SK-N-SH (cell line): ENCODE data around the gene CFAP20.
A peak's percentile ranks its signal among the peaks of the same experiment; 100 is the strongest.

ENCODE experiments used
- CTCF ChIP-seq: fragments of 200-600 bp; sonication (generic); IDR thresholded peaks from 2 replicates; pipeline ENCODE4 v1.6.1; 2017; ENCODE audit warnings: antibody characterized with exemption, mild to moderate bottlenecking, moderate library complexity
- GATA2 ChIP-seq: sonication (generic); formaldehyde crosslinking; IDR thresholded peaks from 2 replicates; pipeline ENCODE4 v1.5.0; 2020; ENCODE audit warnings: mild to moderate bottlenecking, missing genetic modification reagents
- JUND ChIP-seq: IDR thresholded peaks from 2 replicates; pipeline ENCODE4 v1.4.0; 2012
- PBX3 ChIP-seq: IDR thresholded peaks from 2 replicates; pipeline ENCODE4; 2012
- USF2 ChIP-seq: fragments of 150-350 bp; IDR thresholded peaks from 2 replicates; pipeline ENCODE4 v1.6.1; 2017; ENCODE audit warnings: antibody characterized with exemption, low read length, low read depth, borderline replicate concordance

GRCh38 chr16:58107228-58107627 lies 22.0 kb downstream of the CFAP20 start:
- TF ChIP-seq USF2, result no peak
- no peak for TF ChIP-seq GATA2 (CRISPR knock-in tag)
- TF ChIP-seq PBX3, result no peak
- TF ChIP-seq JUND, result no peak
- peak; percentile 13; the same call in 1 of the 2 replicates for TF ChIP-seq CTCF
